Neuronal stem cell (in vitro differentiated cells): Measurements from ENCODE around the gene CPNE4.

Experiments
- DNase-seq: peaks from one replicate; pipeline ENCODE4 v3.0.0-alpha.2; 2013; ENCODE audit warnings: low spot score
- H2AFZ ChIP-seq: one replicate; pipeline ENCODE4 v1.6.1; 2013; ENCODE audit warnings: mild to moderate bottlenecking, low read length, inconsistent platforms
- H2AK5ac ChIP-seq: 2 replicates; pipeline ENCODE4 v1.6.1; 2013; ENCODE audit warnings: low read depth, mild to moderate bottlenecking, inconsistent platforms, low read length, moderate library complexity, mixed read lengths
- H2BK120ac ChIP-seq: 2 replicates; pipeline ENCODE4 v1.6.1; 2013; ENCODE audit warnings: low read depth, mild to moderate bottlenecking, inconsistent platforms, low read length, moderate library complexity, mixed read lengths
- H2BK12ac ChIP-seq: one replicate; pipeline ENCODE4 v1.6.1; 2013; ENCODE audit warnings: low read length, inconsistent platforms
- H2BK15ac ChIP-seq: 2 replicates; pipeline ENCODE4 v1.6.1; 2013; ENCODE audit warnings: mild to moderate bottlenecking, low read length, inconsistent platforms, mixed read lengths
- H2BK5ac ChIP-seq: one replicate; pipeline ENCODE4 v1.6.1; 2013; ENCODE audit warnings: inconsistent platforms, mild to moderate bottlenecking, low read length, moderate library complexity
- H3K14ac ChIP-seq: one replicate; pipeline ENCODE4 v1.6.1; 2013; ENCODE audit warnings: low read length, inconsistent platforms
- H3K18ac ChIP-seq: 2 replicates; pipeline ENCODE4 v1.6.1; 2013; ENCODE audit warnings: low read length, inconsistent platforms
- H3K23ac ChIP-seq: 2 replicates; pipeline ENCODE4 v1.6.1; 2013; ENCODE audit warnings: low read depth, mild to moderate bottlenecking, mixed read lengths, low read length, inconsistent platforms; ENCODE audit not compliant: poor library complexity
- H3K27ac ChIP-seq: replicated peaks from 3 replicates; pipeline ENCODE4 v1.5.1; 2013; ENCODE audit warnings: low read length, inconsistent platforms
- H3K27me3 ChIP-seq, 3 experiments: 2 replicates each; pipeline ENCODE4 v1.6.1; 2013; ENCODE audit warnings: low read length in 3 of 3, mild to moderate bottlenecking in 2 of 3, inconsistent platforms in 1 of 3, low read depth in 1 of 3, mixed read lengths in 1 of 3, moderate library complexity in 1 of 3; ENCODE audit not compliant: control insufficient read depth in 3 of 3, insufficient read depth in 3 of 3
- H3K36me3 ChIP-seq, 2 donors: replicated peaks in 1 of 2; 2 replicates each; pipeline ENCODE4 v1.6.1; 2013; ENCODE audit warnings: low read length in 2 of 2; ENCODE audit not compliant: control insufficient read depth in 2 of 2, insufficient read depth in 2 of 2
- H3K4ac ChIP-seq: 2 replicates; pipeline ENCODE4 v1.6.1; 2013; ENCODE audit warnings: inconsistent platforms, mild to moderate bottlenecking, low read length, moderate library complexity
- H3K4me1 ChIP-seq, 2 donors: 1 replicate in 1 of 2; 2 replicates in 1 of 2; pipeline ENCODE4 v1.6.1; 2013; ENCODE audit warnings: low read length in 2 of 2, low read depth in 1 of 2; ENCODE audit not compliant: control insufficient read depth in 2 of 2, insufficient read depth in 1 of 2
- H3K4me2 ChIP-seq: one replicate; pipeline ENCODE4 v1.6.1; 2013; ENCODE audit warnings: mild to moderate bottlenecking, low read length, inconsistent platforms; ENCODE audit not compliant: insufficient read depth, poor library complexity, severe bottlenecking
- H3K4me3 ChIP-seq, 2 donors: 2 replicates each; pipeline ENCODE4 v1.5.1; 2013; ENCODE audit warnings: low read length in 2 of 2, mild to moderate bottlenecking in 2 of 2, inconsistent platforms in 1 of 2, moderate library complexity in 1 of 2
- H3K79me1 ChIP-seq: one replicate; pipeline ENCODE4 v1.6.1; 2013; ENCODE audit warnings: low read depth, mild to moderate bottlenecking, inconsistent platforms, low read length, moderate library complexity
- H3K9ac ChIP-seq: one replicate; pipeline ENCODE4 v1.6.1; 2013; ENCODE audit warnings: mild to moderate bottlenecking, low read depth, low read length, inconsistent platforms; ENCODE audit not compliant: poor library complexity
- H3K9me3 ChIP-seq, 2 donors: replicated peaks in 1 of 2; 2 replicates each; pipeline versions ENCODE3 to v1.6.1; 2013; ENCODE audit warnings: low read length in 2 of 2, mild to moderate bottlenecking in 2 of 2, inconsistent platforms in 1 of 2, low read depth in 1 of 2, mixed read lengths in 1 of 2, moderate library complexity in 1 of 2; ENCODE audit not compliant: control insufficient read depth in 2 of 2, insufficient read depth in 1 of 2
- H4K8ac ChIP-seq: one replicate; pipeline ENCODE4 v1.6.1; 2013; ENCODE audit warnings: low read depth, mild to moderate bottlenecking, inconsistent platforms, low read length, moderate library complexity
- H4K91ac ChIP-seq: one replicate; pipeline ENCODE4 v1.6.1; 2013; ENCODE audit warnings: low read length, low read depth, mild to moderate bottlenecking, inconsistent platforms; ENCODE audit not compliant: poor library complexity
- WGBS, 2 donors: extraction: QIAGEN DNeasy Blood & Tissue Kit; methylation state at CpG; one replicate each; pipeline ENCODE4 v1.1.7; 2013; ENCODE audit warnings: missing lambda C conversion rate in 2 of 2, mixed read lengths in 1 of 2; ENCODE audit not compliant: insufficient read length in 2 of 2, insufficient replicate concordance in 1 of 2; ENCODE audit errors: extremely low coverage in 2 of 2; 5-methylcytosine and 5-hydroxymethylcytosine counted together

The CPNE4 gene

GRCh38 chr3:131543714-131544113 is 491.1 kb downstream of the CPNE4 start:
- Histone ChIP-seq H3K79me1 (no peaks in the 10 kb centered on the region), H2BK120ac (no peak overlapping the region), H3K14ac (no peak overlapping the region), H3K9me3 (no peaks in the 10 kb centered on the region), H3K18ac (no peak overlapping the region), H3K23ac (no peak overlapping the region), H2AFZ (peak overlapping the region; percentile 32), H3K4me2 (no peak overlapping the region), H3K4me1 (no peaks in the 10 kb centered on the region), H3K36me3 (peaks cover 0 to 2% of the 10 kb centered on the region in 2 donors), H3K9ac (no peak overlapping the region), H2AK5ac (no peak overlapping the region), H3K27ac (no peak overlapping the region), H2BK5ac (no peak overlapping the region), H2BK12ac (no peak overlapping the region), H3K4ac (no peak overlapping the region), H3K27me3 (no peaks in the 10 kb centered on the region), H3K4me3 (no peak overlapping the region), H2BK15ac (no peak overlapping the region), H4K91ac (no peak overlapping the region), H4K8ac (no peak overlapping the region)
- DNase-seq: no peak

DNA sequence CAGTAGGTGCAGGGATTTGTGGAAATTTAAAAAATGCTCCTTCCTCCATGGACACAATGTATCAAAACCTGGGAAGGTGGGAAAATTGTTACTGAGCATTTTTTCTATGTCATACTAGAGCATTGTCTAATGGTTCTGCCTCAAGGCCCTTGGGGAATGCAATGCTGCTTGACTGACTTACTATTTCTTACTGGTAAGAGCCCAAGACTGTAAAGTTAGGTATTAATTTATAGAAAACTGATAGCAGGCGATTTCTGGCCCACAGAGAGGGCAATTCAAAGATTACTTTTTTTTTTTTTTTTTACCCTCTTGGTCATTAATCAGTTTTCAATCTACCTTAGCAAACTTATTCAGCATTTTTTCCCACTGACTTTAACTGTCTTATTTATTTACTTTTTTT is 493.5 kb downstream of the CPNE4 start:
- no peak overlapping the region for H3K14ac ChIP-seq
- no peak overlapping the region for H2AK5ac ChIP-seq
- no peak overlapping the region for H3K4me2 ChIP-seq
- H3K23ac ChIP-seq: no peak overlapping the region
- no CpG with 5 or more reads among the region's 1 CpG for WGBS, 2 donors
- no peak overlapping the region for H3K4me3 ChIP-seq
- H3K9ac ChIP-seq: no peak overlapping the region
- H2BK120ac ChIP-seq: no peak overlapping the region
- peaks cover 0 to 2% of the 10 kb centered on the region in 2 donors for H3K36me3 ChIP-seq
- no peaks in the 10 kb centered on the region for H3K27me3 ChIP-seq
- H2AFZ ChIP-seq: no peak overlapping the region
- no peaks in the 10 kb centered on the region for H3K79me1 ChIP-seq
- H2BK15ac ChIP-seq: no peak overlapping the region
- H3K4ac ChIP-seq: no peak overlapping the region
- H2BK5ac ChIP-seq: no peak overlapping the region
- H3K4me1 ChIP-seq: no peaks in the 10 kb centered on the region
- no peak overlapping the region for H2BK12ac ChIP-seq
- H3K18ac ChIP-seq: no peak overlapping the region
- H3K9me3 ChIP-seq: no peaks in the 10 kb centered on the region
- H3K27ac ChIP-seq: no peak overlapping the region
- H4K8ac ChIP-seq: no peak overlapping the region
- no peak for DNase-seq
- H4K91ac ChIP-seq: no peak overlapping the region

DNA sequence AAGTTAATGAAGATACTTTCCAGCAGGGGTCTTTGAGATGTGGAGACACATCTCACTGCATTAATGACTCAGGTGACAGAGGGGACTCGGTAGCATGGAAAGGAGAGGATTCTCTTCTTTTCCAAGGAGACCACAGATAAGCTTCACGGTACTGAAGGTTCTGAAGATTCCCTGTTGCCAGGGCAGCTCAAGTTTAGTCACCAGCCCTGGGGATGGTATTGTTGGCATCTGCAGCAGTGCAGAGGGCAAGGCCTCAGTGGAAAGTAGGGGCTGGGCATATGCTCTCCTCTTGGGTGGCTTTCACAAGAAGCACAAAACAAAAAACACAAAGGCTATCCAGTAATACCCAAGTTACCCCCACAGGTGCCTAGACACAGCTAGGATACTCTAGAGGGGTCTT is 494.0 kb downstream of the CPNE4 start:
- no peak overlapping the region for H3K4me3 ChIP-seq
- no peak for DNase-seq
- H2BK5ac ChIP-seq: no peak overlapping the region
- no peaks in the 10 kb centered on the region for H3K9me3 ChIP-seq
- H2BK120ac ChIP-seq: no peak overlapping the region
- peak overlapping the region; percentile 24 for H2AK5ac ChIP-seq
- no peak overlapping the region for H4K91ac ChIP-seq
- peaks cover 0 to 2% of the 10 kb centered on the region in 2 donors for H3K36me3 ChIP-seq
- H3K27ac ChIP-seq: no peak overlapping the region
- H2BK15ac ChIP-seq: no peak overlapping the region
- H3K27me3 ChIP-seq: no peaks in the 10 kb centered on the region
- H3K14ac ChIP-seq: no peak overlapping the region
- no peak overlapping the region for H2AFZ ChIP-seq
- H3K23ac ChIP-seq: no peak overlapping the region
- H3K79me1 ChIP-seq: no peaks in the 10 kb centered on the region
- no peak overlapping the region for H3K18ac ChIP-seq
- no peaks in the 10 kb centered on the region for H3K4me1 ChIP-seq
- no peak overlapping the region for H3K9ac ChIP-seq
- no peak overlapping the region for H3K4me2 ChIP-seq
- no peak overlapping the region for H3K4ac ChIP-seq
- no peak overlapping the region for H4K8ac ChIP-seq
- WGBS, 2 donors: no CpG with 5 or more reads among the region's 2 CpGs
- no peak overlapping the region for H2BK12ac ChIP-seq

- Histone ChIP-seq H3K79me1 (no peaks in the 10 kb centered on the region), H3K9ac (no peak overlapping the region), H3K4me1 (no peaks in the 10 kb centered on the region), H3K4me2 (no peak overlapping the region), H4K8ac (no peak overlapping the region), H2AK5ac (no peak overlapping the region), H2BK12ac (no peak overlapping the region), H3K4me3 (no peak overlapping the region), H3K36me3 (peaks cover 0 to 2% of the 10 kb centered on the region in 2 donors), H2BK15ac (no peak overlapping the region), H3K18ac (no peak overlapping the region), H3K4ac (no peak overlapping the region), H2BK5ac (no peak overlapping the region), H3K23ac (no peak overlapping the region), H2BK120ac (no peak overlapping the region), H3K14ac (no peak overlapping the region), H3K27ac (no peak overlapping the region), H3K9me3 (no peaks in the 10 kb centered on the region), H4K91ac (no peak overlapping the region), H2AFZ (no peak overlapping the region), H3K27me3 (no peaks in the 10 kb centered on the region)
- no peak for DNase-seq
Measured at GRCh38 chr3:131540143-131540542, 494.7 kb downstream of the CPNE4 start.
